AG09319 (cell line): ENCODE results near the gene ARL15.

Source experiments
- DNase-seq: peaks from one replicate; pipeline ENCODE4 v3.0.0-alpha.2; 2010; ENCODE audit warnings: low read depth; ENCODE audit errors: extremely low read depth
- TF ChIP-seq, protein P1 (sequence below): IDR thresholded peaks from 2 replicates; pipeline ENCODE4 v1.5.1; 2011; ENCODE audit warnings: low read depth, mild to moderate bottlenecking, inconsistent platforms, low read length, moderate library complexity

ARL15 gene

DNA sequence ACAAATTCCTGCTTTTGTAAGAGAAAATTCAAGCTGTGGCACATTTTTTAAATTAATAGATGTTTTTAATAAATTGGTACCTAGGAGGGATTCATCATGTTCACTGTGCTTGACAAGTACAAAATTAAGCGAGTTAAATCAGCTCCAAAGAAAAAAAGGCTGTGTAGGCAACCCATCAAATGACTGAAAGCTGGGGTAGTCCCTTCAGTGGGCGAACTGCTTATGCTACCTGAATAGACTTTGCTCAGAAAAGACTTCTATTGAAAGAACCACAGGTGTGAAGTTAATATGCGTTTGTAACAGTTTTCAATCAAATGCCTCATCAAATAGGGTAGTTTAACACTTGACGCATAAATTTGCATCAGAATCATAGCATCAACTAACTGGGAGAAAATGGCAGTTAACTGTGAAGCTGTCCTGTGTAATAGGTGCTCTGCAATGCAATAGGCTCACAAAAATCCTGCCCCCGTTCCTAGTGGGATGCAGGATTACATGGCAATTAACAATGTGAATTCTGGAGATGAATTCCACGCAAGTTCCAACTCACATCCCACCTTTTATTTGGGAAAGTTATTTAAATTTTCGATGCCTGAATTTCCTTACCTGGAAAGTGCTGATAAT lies 14.4 kb upstream of the ARL15 start:
- TF ChIP-seq, protein P1, sequence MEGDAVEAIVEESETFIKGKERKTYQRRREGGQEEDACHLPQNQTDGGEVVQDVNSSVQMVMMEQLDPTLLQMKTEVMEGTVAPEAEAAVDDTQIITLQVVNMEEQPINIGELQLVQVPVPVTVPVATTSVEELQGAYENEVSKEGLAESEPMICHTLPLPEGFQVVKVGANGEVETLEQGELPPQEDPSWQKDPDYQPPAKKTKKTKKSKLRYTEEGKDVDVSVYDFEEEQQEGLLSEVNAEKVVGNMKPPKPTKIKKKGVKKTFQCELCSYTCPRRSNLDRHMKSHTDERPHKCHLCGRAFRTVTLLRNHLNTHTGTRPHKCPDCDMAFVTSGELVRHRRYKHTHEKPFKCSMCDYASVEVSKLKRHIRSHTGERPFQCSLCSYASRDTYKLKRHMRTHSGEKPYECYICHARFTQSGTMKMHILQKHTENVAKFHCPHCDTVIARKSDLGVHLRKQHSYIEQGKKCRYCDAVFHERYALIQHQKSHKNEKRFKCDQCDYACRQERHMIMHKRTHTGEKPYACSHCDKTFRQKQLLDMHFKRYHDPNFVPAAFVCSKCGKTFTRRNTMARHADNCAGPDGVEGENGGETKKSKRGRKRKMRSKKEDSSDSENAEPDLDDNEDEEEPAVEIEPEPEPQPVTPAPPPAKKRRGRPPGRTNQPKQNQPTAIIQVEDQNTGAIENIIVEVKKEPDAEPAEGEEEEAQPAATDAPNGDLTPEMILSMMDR, result no peak
- no peak for DNase-seq

DNA sequence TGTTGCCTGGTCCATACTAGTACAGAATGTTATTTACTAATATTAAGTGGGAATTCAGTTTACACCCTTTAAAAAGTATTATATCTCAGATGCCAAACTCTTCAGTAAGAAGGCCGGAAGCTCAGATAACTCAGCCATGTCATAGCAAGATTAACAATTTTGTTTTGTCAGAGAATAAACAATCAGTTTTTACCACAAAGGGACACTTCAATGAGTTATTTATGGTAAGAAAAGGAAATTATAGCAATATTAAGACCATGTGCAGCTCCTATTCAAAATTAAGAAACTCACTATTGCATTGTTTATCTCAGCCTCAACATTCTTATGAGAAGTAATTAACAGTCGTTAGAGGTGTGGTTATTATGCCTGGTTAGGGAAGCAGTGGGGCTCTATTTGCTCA lies 13.1 kb upstream of the ARL15 start:
- no peak for DNase-seq
- TF ChIP-seq, protein P1, result no peak

DNA sequence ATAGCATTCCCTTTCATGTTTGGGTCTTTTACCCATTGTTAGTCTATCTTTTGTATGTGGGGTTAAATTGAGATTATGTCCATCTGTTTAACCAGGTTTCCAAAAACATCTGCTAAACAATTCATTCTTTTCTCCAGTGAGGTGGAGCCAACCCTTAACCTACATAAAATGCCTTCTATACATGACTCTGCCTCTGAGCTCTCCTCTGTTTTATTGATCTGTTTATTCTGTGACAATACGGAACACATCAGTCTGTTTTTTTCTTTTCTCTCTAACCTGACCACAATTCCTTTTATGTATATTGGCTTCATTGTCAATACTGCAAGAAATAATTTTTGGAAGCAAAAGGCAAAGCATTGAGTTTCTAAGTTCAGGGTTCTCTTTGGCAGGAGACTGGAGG lies 9.9 kb upstream of the ARL15 start:
- no peak for DNase-seq
- TF ChIP-seq, protein P1, result no peak

DNA sequence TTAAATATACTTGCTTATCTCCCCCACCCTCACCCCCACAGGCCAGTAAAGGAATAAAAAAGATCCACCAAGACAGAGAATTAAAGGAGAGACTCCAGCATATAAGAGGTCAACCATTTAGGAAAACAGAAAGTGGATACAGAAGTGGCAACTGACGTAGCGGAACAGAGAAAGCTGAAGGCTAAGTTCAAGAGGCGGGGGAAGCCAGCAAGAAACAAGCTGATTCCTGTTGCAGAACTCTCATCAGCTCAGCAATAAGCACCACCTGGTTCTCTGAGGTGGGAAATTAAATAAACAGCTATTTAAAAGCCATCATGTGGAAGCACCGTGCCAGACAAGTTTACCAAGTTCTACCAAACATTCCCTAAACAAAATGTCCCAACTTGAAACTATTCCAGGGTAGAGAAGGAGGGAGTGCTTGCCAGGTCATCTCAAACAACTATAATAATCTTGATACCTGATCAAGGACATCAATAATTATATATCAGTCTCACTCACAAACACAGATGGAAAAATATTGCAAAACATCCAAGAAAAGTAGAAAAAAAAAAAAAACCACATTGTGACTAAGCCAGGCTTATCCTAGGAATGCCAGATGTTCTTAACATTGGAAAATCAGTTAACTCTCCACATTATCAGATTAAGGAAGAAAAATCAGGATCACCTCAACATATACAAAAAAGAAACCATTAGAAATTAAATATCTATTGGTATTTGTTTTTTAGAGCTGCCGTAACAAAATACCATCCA lies 7.3 kb upstream of the ARL15 start:
- DNase-seq, result no peak
- TF ChIP-seq, protein P1, result no peak

DNA sequence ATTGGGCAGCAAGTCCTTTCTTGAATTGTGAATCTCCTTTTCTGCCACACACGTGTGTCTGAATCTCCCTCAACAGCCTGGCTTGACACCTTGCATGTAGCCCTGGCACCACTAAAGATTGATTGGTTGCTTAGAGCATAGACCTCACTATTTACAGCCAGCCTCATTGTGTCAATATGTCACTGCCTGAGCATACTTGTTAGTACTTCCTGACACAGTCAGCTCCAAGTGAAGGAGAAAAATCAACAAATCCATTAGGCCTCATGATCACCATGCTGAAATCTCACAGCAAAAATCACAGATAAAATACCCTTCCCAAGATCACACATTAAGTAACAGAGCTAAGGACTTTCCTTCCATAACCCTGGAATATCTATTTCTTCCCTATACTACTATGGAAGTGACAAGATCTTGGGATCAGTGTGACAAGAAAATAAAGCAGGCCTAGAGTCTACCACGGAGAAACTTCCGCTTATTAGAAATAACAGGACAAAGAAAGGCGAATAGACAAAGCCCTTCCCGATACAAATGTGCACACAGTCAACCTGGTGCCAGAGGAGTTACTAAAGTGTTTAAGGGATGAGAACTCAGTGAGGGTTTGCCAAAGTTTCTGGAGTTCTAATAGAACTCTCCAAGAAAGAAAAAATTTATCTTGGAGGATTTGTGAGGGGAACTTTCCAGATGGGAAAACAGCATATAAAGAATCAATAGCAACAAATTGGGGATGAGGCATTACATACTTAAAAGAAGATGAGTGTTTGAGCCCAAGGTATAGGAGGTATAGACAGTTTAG lies 5.6 kb upstream of the ARL15 start:
- TF ChIP-seq, protein P1, result no peak
- DNase-seq, result no peak

DNA sequence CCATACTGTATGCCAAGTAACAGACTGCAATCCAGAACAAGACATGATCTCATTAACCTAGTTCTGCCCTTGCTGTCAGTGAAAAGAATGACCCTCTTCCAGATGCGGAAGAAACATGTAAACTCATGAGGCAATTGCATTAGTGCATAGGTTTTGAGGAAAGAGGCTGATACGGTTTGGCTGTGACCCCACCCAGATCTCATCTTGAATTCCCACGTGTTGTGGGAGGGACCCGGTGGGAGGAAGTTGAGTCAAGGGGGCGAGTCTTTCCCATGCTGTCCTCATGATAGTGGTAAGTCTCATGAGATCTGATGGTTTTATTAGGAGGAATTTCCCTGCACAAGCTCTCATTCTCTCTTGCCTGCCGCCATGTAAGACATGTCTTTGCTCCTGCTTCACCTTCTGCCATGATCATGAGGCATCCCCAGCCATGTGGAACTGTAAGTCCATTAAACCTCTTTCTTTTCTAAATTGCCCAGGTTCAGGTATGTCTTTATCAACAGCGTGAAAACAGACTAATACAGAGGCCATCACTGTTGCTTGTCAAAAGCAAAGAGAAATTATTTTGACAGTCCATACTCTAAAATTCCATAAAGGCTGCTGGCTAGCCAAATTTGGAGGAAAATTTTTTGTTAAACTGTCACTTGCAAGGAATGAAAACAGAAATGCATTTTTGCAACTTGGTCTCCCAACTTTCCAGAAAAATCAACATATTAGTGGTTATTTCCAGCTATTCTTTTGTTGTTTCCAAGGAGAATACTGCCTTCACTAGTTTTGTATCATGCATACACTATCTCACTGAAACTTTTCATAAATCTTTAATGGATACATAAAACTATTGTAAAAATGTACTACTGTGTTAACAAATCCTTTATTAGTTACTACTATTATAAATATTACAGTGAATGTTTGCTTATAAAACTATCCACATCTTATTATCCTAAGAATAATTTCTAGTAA lies 3.2 kb upstream of the ARL15 start:
- TF ChIP-seq, protein P1, result no peak
- DNase-seq, result no peak
